Measurements from ENCODE around the gene PDXP.

PDXP gene

DNA sequence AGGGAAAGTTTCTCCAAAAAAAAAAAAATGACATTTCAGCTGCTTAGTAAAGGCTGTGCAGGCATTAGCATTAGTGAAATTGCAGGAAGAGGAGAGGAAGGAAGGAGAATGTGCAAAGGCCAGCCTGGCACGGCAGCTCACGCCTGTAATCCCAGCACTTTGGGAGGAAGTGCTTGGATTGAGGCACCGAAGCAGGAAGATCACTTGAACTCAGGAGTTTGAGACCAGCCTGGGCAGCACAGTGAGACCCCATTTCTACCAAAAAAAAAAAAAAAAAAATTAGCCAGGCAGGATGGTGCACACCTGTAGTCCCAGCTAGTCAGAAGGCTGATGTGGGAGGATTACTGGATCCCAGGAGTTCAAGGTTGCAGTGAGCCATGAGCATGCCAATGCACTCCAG is 46.1 kb downstream of the PDXP start:
- DNase-seq = no peak

DNA sequence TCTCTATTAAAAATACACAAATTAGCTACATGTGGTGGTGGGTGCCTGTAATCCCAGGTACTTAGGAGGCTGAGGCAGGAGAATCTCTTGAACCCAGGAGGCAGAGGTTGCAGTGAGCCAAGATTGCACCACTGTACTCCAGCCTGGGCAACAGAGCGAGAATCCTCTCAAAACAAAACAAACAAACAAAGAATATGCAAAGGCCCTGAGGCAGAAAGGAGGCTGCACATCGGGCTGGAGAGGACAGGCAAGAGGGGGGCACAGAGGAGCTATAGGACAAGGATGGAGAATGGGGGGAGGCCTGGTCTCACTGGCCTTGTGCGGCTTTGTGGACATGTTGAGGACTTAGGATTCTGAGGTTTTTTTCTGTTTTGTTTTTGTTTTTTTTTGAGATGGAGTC is 46.7 kb downstream of the PDXP start:
- no peak for DNase-seq

DNA sequence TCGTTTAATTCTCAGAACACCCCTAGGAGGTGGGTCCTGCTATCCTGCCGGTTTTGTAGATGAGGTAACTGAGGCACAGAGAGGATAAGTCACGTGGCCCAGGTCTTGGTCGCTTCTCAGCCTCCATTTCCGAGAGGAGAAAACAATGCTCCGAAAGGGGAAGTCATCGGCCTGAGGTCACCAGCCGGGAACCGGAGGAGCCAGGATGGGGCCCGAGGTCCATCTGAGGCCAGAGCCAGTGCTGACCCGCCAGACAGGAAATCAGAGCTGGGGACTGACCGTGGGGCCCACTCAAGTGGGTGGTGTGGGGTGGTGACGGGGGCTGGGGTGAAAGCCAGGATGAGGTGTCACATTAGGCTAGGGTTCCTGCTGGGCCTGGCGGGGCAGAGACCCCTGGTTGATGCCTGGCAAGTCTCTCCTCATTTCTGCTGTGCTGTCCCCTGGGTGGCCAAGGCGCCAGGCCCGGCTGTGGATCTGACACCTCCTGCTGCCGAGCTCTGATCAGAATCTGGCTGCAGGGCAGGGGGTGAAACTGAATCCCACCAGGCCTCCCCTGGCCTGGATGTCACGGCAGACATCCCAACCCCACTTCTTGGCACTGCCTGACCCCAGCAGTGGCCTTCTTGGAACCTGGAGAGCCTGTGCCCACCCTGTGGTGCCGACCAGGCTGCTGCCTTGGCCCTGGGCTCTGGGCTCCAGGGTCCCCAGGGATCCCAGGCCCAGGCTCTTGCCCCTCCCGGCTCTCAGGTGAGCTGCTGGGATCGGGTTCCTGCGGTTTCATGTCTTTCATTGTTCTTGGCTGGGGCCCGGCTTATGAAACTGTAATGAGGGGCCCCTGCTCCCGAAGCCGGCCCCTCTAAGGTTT is 50.3 kb downstream of the PDXP start:
- DNase-seq = no peak

DNA sequence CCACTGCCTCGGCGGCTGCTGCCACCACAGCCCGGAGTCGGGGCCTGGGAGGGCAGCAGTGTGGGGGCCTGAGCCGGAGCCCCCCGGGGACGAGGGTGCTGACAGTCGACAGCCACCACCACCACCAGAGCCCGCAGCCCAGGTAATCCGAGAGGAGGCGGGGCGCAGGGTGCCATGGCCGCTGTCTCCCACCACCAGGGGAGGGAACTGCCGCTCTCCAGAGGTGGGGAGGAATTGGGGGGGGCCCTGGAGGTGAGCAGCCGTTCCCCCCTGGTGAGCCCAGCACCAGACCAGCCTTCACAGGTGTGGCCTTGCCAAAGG is 50.9 kb downstream of the PDXP start:
- no peak for DNase-seq

DNA sequence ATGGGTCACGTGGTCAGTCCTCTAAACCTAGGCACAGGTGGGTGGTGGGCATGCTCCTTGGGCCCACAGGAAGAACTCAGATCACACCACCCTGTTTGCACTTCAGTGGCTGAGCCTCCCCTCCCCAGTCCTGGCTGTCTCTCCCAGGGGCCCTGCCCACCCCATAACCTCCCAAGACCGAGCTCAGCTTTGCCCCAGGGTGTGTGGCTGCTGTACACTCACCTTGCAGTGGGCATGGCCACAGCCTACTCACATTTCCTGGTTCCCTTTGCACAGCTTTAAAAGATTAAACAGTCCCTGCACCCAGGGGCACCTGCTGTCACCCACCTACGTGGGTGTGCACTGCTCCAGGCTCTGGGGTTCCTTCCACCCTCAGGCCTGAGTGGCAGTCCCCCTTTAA is 52.2 kb downstream of the PDXP start:
- DNase-seq = no peak

DNA sequence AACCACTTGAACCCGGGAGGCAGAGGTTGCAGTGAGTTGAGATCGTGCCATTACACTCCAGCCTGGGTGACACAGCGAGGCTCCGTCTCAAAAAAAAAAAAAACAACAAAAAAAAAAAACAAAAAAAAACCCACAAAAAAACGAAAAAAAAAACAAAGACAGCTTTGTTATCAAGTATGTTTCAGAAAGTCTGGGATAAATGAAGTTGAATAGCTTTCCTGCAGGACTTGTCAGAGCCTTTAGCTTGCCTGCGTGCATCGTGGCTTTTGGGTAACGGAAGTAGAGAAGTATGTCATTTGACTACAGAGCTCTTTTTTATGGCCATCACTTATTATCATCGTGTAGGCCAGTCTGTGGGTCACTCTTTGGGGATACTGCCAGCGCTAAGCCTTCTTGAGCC is 53.0 kb downstream of the PDXP start:
- DNase-seq = no peak

DNA sequence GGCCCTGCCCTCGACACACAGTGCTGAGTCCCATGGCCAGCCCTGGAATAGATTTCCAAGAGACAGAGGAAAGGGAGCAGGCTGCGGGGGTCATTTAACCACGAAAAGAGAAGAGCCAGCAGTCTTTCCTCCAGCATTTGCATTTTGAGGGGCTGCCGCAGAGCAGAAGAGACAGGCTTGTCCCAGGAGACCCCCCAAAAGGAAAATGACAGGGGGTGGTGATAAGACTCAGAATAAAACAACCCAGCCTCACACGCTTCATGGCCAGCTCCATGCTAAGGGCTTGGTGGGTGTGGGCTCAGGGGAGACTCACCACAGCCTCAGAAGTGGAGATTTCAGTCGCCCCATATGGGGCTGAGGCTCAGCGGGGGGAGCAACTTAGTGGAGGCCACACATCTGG is 55.2 kb downstream of the PDXP start:
- no peak for DNase-seq

DNA sequence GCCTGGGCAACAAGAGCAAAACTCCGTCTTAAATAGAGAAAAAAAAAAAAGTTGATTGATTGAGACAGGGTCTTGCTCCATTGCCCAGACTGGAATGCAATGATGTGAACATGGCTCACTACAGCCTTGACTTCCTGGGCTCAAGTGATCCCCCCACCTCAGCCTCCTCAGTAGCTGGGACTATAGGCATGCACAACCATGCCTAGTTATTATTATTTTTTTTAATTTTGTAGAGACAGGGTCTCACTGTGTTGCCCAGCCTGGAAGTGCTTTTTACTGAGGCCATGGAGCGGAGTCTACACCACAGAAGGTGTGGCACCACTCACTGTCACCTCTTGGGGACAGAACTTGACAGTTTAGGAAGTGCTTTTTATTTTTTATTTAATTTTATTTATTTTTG is 56.1 kb downstream of the PDXP start:
- no peak for DNase-seq

DNA sequence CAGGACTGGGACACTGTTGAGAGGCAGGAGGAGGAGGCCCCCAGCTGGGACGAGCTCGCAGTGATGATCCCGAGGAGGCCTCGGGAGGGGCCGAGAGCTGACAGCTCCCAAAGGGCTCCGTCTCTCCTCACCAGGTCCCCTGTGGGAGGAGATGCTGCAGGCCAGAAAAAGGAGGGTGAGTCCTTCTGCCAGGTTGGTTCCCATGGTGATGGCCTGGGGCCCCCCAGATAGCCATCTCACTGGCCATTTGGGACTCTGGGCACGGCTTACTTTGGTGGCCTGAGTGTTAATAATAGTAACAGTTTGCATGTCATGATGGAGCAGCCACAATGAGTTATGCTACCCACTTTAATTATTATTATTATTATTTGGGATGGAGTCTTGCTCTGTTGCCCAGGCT is 57.2 kb downstream of the PDXP start:
- DNase-seq = no peak
